Karpas-422 (cell line): Measurements from ENCODE around the gene TTC21A. TPM values are rescaled to one million over a fixed set of nuclear protein-coding genes. Genes with fewer than 3 reads are reported as not detected.

ENCODE experiments used
- DNase-seq: peaks from one replicate; pipeline ENCODE4 v3.0.0-alpha.2; 2015
- H2AFZ ChIP-seq: fragments of 200-600 bp; sonication (generic); 2 replicates; pipeline ENCODE4 v1.6.1; 2014; ENCODE audit warnings: antibody characterized with exemption, low read length, mixed read lengths
- H3K27ac ChIP-seq: fragments of 200-600 bp; sonication (generic); 2 replicates; pipeline ENCODE4 v1.5.1; 2014; ENCODE audit warnings: mild to moderate bottlenecking, low read length, moderate library complexity
- H3K27me3 ChIP-seq: fragments of 200-600 bp; sonication (generic); 2 replicates; pipeline ENCODE4 v1.6.1; 2014; ENCODE audit warnings: low read length, mixed read lengths
- H3K36me3 ChIP-seq: fragments of 200-600 bp; sonication (generic); 2 replicates; pipeline ENCODE4 v1.6.1; 2014; ENCODE audit warnings: low read length, mixed read lengths; ENCODE audit not compliant: insufficient read depth
- H3K4me1 ChIP-seq: fragments of 200-600 bp; sonication (generic); 2 replicates; pipeline ENCODE4 v1.6.1; 2014; ENCODE audit warnings: mild to moderate bottlenecking, low read length, mixed read lengths
- H3K4me2 ChIP-seq: fragments of 200-600 bp; sonication (generic); 2 replicates; pipeline ENCODE4 v1.6.1; 2014; ENCODE audit warnings: low read length, low read depth, mild to moderate bottlenecking; ENCODE audit not compliant: poor library complexity, severe bottlenecking
- H3K4me3 ChIP-seq: fragments of 200-600 bp; sonication (generic); 2 replicates; pipeline ENCODE4 v1.5.1; 2014; ENCODE audit warnings: mild to moderate bottlenecking, antibody characterized with exemption, low read length, mixed read lengths
- H3K79me2 ChIP-seq: fragments of 200-600 bp; sonication (generic); 2 replicates; pipeline ENCODE4 v1.6.1; 2014; ENCODE audit warnings: mild to moderate bottlenecking, low read length, mixed read lengths
- H3K9ac ChIP-seq: fragments of 200-600 bp; sonication (generic); 2 replicates; pipeline ENCODE4 v1.6.0; 2014; ENCODE audit warnings: low read length
- H3K9me2 ChIP-seq: fragments of 200-600 bp; sonication (generic), shearing (Covaris generic); replicated peaks from 2 replicates; pipeline ENCODE4 v1.6.0; 2014; ENCODE audit warnings: mild to moderate bottlenecking, low read length, moderate library complexity; ENCODE audit not compliant: insufficient read depth
- H3K9me3 ChIP-seq: fragments of 300-700, 200-600 bp; sonication (generic); 2 replicates; pipeline ENCODE4 v1.6.1; 2014; ENCODE audit warnings: low read length, mixed read lengths
- H4K20me1 ChIP-seq: fragments of 200-600 bp; sonication (generic); 2 replicates; pipeline ENCODE4 v1.6.1; 2014; ENCODE audit warnings: mild to moderate bottlenecking, antibody characterized with exemption, low read length, low read depth; ENCODE audit not compliant: insufficient read depth
- total RNA-seq: library from RNA; depleted of rRNA; stranded (reverse); fragments of >200 nt; shearing (Covaris generic); gene quantifications from 2 replicates; pipeline ENCODE4 v1.2.3, GENCODE V29; 2014; ENCODE audit warnings: low replicate concordance

The TTC21A gene
- total RNA-seq, 1 experiment from 2014 or later, result 9.5 TPM

GRCh38 chr3:39132096-39133092 is 24.9 kb downstream of the TTC21A start:
- H3K27me3 ChIP-seq, result no peaks in the 10 kb centered on the region
- peaks cover 3% of the 10 kb centered on the region; the same call in 1 of the 2 replicates for H3K36me3 ChIP-seq
- H3K9ac ChIP-seq, result no peak overlapping the region
- H3K4me3 ChIP-seq, result no peak overlapping the region
- peaks cover 7% of the 10 kb centered on the region for H3K4me1 ChIP-seq
- no peaks in the 10 kb centered on the region for H3K9me2 ChIP-seq
- no peaks in the 10 kb centered on the region for H3K9me3 ChIP-seq
- no peak overlapping the region for H3K27ac ChIP-seq
- H3K4me2 ChIP-seq, result no peak overlapping the region
- no peaks in the 10 kb centered on the region for H4K20me1 ChIP-seq
- no peak overlapping the region for H2AFZ ChIP-seq
- no peak for DNase-seq
- H3K79me2 ChIP-seq, result no peaks in the 10 kb centered on the region

- no peak overlapping the region for H3K9ac ChIP-seq
- H3K79me2 ChIP-seq, result no peaks in the 10 kb centered on the region
- no peak overlapping the region for H2AFZ ChIP-seq
- no peaks in the 10 kb centered on the region for H4K20me1 ChIP-seq
- no peak overlapping the region for H3K4me3 ChIP-seq
- no peaks in the 10 kb centered on the region for H3K9me2 ChIP-seq
- H3K4me2 ChIP-seq, result no peak overlapping the region
- no peak overlapping the region for H3K27ac ChIP-seq
- peaks cover under 1% of the 10 kb centered on the region; the same call in 1 of the 2 replicates for H3K4me1 ChIP-seq
- no peaks in the 10 kb centered on the region for H3K27me3 ChIP-seq
- H3K36me3 ChIP-seq, result peaks cover 3% of the 10 kb centered on the region; the same call in 1 of the 2 replicates
- no peaks in the 10 kb centered on the region for H3K9me3 ChIP-seq
- DNase-seq, result no peak
These were observed 25.6 kb downstream of the TTC21A start for GRCh38 chr3:39133093-39133490.

DNA sequence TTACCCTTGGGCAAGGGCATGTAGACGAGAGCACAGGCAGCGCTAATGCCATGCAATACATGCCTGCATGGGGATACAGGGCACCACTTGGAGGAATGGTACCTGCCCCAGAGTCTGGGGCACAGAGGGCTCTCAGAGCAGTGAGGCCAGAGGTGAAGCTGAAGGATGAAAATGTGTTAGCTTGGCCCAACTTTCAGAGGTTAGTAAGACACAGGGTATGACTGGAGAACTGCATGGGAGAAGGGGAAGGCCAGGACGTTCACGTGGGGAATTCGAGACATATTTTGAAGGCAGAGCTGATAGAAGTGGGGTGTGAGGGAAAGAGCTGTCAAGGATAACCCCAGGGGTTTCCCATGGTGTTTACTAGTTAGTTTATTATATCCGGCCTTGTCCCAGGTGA is 26.3 kb downstream of the TTC21A start:
- no peaks in the 10 kb centered on the region for H3K27me3 ChIP-seq
- H3K36me3 ChIP-seq, result peaks cover 3% of the 10 kb centered on the region; the same call in 1 of the 2 replicates
- no peak overlapping the region for H3K4me3 ChIP-seq
- no peak for DNase-seq
- H3K9me2 ChIP-seq, result no peaks in the 10 kb centered on the region
- H4K20me1 ChIP-seq, result no peaks in the 10 kb centered on the region
- no peaks in the 10 kb centered on the region for H3K4me1 ChIP-seq
- no peak overlapping the region for H2AFZ ChIP-seq
- H3K9ac ChIP-seq, result no peak overlapping the region
- H3K79me2 ChIP-seq, result no peaks in the 10 kb centered on the region
- no peak overlapping the region for H3K27ac ChIP-seq
- H3K4me2 ChIP-seq, result no peak overlapping the region
- H3K9me3 ChIP-seq, result no peaks in the 10 kb centered on the region

DNA sequence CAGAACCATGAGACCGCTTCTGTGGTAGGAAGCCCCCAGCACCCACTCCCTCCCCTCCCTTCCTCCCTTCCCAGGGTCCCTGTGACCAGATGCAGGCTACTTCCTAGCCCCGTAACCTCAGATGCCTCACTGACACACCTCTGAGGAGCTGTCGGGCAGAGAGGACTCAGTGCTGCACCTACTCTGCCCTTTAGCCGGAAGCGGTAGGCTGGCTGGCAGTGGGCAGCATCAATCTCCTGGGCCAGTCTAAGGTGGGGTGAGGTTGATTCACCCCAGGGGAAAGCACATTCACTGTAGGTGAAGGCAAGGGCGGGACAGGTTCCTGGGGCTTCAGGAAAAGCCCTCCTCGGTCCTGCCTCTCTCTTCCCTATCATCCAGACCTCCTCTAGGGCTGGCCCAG is 26.8 kb downstream of the TTC21A start:
- Histone ChIP-seq H4K20me1 (no peaks in the 10 kb centered on the region), H2AFZ (no peak overlapping the region), H3K4me2 (no peak overlapping the region), H3K4me1 (no peaks in the 10 kb centered on the region), H3K27ac (no peak overlapping the region), H3K36me3 (peaks cover 3% of the 10 kb centered on the region; the same call in 1 of the 2 replicates), H3K9me3 (no peaks in the 10 kb centered on the region), H3K4me3 (no peak overlapping the region), H3K27me3 (no peaks in the 10 kb centered on the region), H3K79me2 (no peaks in the 10 kb centered on the region), H3K9me2 (no peaks in the 10 kb centered on the region), H3K9ac (no peak overlapping the region)
- no peak for DNase-seq

DNA sequence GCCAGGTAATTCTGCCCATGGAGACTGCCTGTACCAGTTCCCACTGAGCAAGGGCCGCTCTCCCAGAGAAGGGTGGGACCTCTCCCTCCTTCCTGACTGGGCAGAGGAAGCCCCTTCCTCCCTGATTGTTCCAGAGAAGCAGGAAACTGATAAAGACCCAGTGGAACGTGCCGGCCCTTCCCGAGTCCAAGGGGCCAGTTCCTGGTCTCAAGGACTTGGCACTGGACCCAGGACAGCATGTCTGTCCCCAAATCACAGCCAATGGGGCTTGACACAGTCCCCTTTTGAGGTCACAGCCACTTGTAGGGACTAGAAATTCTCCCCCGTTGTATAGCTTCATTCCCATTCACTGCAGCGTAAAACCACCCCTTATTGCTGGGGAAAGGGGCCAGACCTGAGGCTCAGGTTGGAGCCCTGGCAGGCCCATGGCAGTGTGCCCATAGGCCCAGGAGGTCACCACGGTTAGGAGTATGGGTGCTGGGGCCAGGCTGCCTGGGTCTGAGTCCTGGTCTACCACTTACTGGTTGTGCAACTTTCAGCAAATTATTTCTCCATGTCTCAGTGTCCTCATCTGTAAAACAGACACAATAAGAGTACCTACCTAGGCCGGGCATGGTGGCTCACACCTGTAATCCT is 27.8 kb downstream of the TTC21A start:
- Histone ChIP-seq H3K27ac (no peak overlapping the region), H3K4me2 (no peak overlapping the region), H4K20me1 (no peaks in the 10 kb centered on the region), H3K4me3 (no peak overlapping the region), H3K4me1 (no peaks in the 10 kb centered on the region), H3K9me3 (no peaks in the 10 kb centered on the region), H2AFZ (no peak overlapping the region), H3K9ac (no peak overlapping the region), H3K79me2 (no peaks in the 10 kb centered on the region), H3K36me3 (peaks cover 3% of the 10 kb centered on the region; the same call in 1 of the 2 replicates), H3K9me2 (no peaks in the 10 kb centered on the region), H3K27me3 (no peaks in the 10 kb centered on the region)
- DNase-seq, result no peak

- DNase-seq, result no peak
- Histone ChIP-seq H3K9ac (no peak overlapping the region), H3K9me3 (no peaks in the 10 kb centered on the region), H3K4me1 (peaks cover 9% of the 10 kb centered on the region), H3K27me3 (no peaks in the 10 kb centered on the region), H3K27ac (no peak overlapping the region), H2AFZ (no peak overlapping the region), H3K4me3 (no peak overlapping the region), H4K20me1 (no peaks in the 10 kb centered on the region), H3K36me3 (peaks cover 3% of the 10 kb centered on the region; the same call in 1 of the 2 replicates), H3K4me2 (no peak overlapping the region), H3K79me2 (no peaks in the 10 kb centered on the region), H3K9me2 (no peaks in the 10 kb centered on the region)
These were observed 29.3 kb downstream of the TTC21A start for GRCh38 chr3:39136533-39137434.

DNA sequence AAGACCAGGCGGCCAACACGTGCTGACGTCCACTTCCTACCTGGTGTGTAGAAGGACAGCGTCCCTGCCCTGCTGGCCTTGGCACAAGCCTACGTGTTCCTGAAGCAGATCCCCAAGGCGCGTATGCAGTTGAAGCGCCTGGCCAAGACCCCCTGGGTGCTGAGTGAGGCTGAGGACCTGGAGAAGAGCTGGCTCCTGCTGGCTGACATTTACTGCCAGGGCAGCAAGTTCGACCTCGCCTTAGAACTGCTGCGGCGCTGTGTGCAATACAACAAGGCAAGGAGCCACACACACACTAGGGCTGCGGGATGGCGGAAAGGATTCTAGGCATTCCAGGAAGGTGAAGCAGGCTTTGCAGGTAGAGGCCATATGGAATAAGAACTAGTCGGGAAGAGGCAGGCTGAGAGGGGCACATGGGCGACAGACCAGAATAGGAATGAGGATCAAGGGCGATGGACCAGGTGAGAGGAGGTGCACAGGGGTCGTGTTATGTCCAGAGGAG is 30.0 kb downstream of the TTC21A start:
- no peaks in the 10 kb centered on the region for H3K9me2 ChIP-seq
- H3K79me2 ChIP-seq, result no peaks in the 10 kb centered on the region
- H3K9ac ChIP-seq, result no peak overlapping the region
- H2AFZ ChIP-seq, result no peak overlapping the region
- no peaks in the 10 kb centered on the region for H3K27me3 ChIP-seq
- DNase-seq, result no peak
- H3K27ac ChIP-seq, result no peak overlapping the region
- no peaks in the 10 kb centered on the region for H3K9me3 ChIP-seq
- no peak overlapping the region for H3K4me2 ChIP-seq
- peaks cover 1% of the 10 kb centered on the region; the same call in 1 of the 2 replicates for H3K36me3 ChIP-seq
- H3K4me3 ChIP-seq, result no peak overlapping the region
- H4K20me1 ChIP-seq, result no peaks in the 10 kb centered on the region
- H3K4me1 ChIP-seq, result peaks cover 16% of the 10 kb centered on the region
